GM12878 (cell line): ENCODE results near the gene ACSF2.
A peak's percentile ranks its signal among the peaks of the same experiment; 100 is the strongest.

Experiments used
- BACH1 ChIP-seq: fragments of 450-650 bp; IDR thresholded peaks from 2 replicates; pipeline ENCODE4 v1.6.1; 2017; ENCODE audit warnings: mild to moderate bottlenecking, borderline replicate concordance
- CTCF ChIP-seq, 3 experiments: IDR thresholded peaks in 2 of 3; conservative IDR thresholded peaks in 1 of 3; 2 replicates each; pipeline ENCODE4 v1.5.1; 2011; ENCODE audit warnings: low read depth in 3 of 3, low read length in 3 of 3, mild to moderate bottlenecking in 3 of 3, control low read depth in 2 of 3, moderate library complexity in 2 of 3, inconsistent platforms in 1 of 3, mixed read lengths in 1 of 3; ENCODE audit not compliant: control insufficient read depth in 2 of 3, insufficient read depth in 1 of 3; ENCODE audit errors: extremely low read depth in 1 of 3
- EGR1 ChIP-seq, 2 experiments: IDR thresholded peaks; 1 replicate in 1 of 2; 2 replicates in 1 of 2; pipeline ENCODE4 v1.6.1; 2011 to 2012; ENCODE audit warnings: low read depth in 2 of 2, low read length in 2 of 2, borderline replicate concordance in 1 of 2, mild to moderate bottlenecking in 1 of 2, moderate library complexity in 1 of 2
- EP300 ChIP-seq, 2 experiments: fragments of 150-350 bp in 1 of 2; IDR thresholded peaks; 2 replicates each; pipeline ENCODE4 v1.6.1; 2011 to 2012; ENCODE audit warnings: low read depth in 2 of 2, low read length in 2 of 2, borderline replicate concordance in 1 of 2, improper control_type of control experiment in 1 of 2, inconsistent platforms in 1 of 2; ENCODE audit not compliant: control insufficient read depth in 1 of 2
- HDAC2 ChIP-seq: fragments of 200-600 bp; sonication (generic); IDR thresholded peaks from 2 replicates; pipeline ENCODE4 v1.6.1; 2017
- SIN3A ChIP-seq: IDR thresholded peaks from 2 replicates; pipeline ENCODE4 v1.6.1; 2012; ENCODE audit warnings: low read depth, low read length, improper control_type of control experiment
- TF ChIP-seq, protein P1 (sequence below): fragments of 450-650 bp; IDR thresholded peaks from 2 replicates; pipeline ENCODE4 v1.6.1; 2017; ENCODE audit warnings: mild to moderate bottlenecking, low read depth, inconsistent platforms; ENCODE audit not compliant: poor library complexity, severe bottlenecking
- TF ChIP-seq, protein P2 (sequence below): IDR thresholded peaks from 2 replicates; pipeline ENCODE4 v1.6.1; 2011; ENCODE audit warnings: mild to moderate bottlenecking, low read depth, low read length, moderate library complexity; ENCODE audit not compliant: insufficient replicate concordance
- TF ChIP-seq, protein P3 (sequence below): IDR thresholded peaks from 2 replicates; pipeline ENCODE4 v1.6.1; 2011; ENCODE audit warnings: low read depth, mild to moderate bottlenecking, low read length, moderate library complexity, borderline replicate concordance; ENCODE audit errors: extremely low read depth
- TF ChIP-seq, protein P4 (sequence below): IDR thresholded peaks from 2 replicates; pipeline ENCODE4 v1.6.1; 2011; ENCODE audit warnings: borderline replicate concordance, low read depth, mild to moderate bottlenecking, moderate library complexity, mixed read lengths, low read length; ENCODE audit not compliant: insufficient read depth; ENCODE audit errors: extremely low read length

DNA sequence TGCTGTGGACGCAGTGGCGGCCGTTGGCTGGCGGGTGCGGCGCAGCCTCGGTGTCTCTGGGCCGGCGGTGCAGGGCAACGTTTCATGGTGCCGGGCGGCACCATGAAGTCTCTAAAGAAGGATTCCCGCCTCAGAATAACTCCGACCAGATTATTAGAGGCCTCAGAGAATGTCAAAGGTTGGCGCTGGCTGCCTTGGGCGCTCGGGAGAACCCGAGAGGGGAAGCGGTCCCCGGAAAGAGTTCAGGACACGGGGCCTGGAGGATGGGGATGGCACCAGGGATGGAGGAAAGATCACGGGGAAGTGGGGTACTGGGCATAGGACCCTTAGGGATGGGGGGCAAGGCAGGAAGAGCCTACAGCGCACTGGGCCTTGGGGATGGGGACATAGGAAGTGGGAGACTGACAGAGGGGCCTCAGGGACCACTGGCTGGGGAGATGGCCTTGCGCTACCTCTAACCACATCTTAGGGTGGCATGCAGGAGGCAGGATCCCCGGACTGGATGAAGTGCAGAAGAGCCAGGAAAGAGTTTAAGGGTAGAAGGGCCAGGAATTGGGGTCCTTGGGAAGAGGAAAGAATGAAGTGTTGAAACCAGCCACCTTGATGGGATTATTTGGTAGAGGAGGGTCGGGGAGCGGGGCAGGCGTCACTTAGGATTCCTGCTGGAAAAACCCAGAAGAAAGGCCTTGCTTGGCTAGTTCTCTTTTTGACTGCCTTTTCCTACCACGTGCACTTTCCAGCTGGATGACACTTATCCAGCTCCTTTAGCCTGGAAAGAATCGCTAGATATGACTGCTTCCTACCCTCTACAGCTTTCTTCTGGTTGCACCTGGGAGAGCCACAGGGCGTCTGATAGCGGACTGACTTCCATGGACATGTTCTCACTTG lies 82.8 kb downstream of the ACSF2 start:
- no peak for TF ChIP-seq CTCF (IDR thresholded peaks at IDR 0.05 in 2 of 3, conservative IDR thresholded peaks at IDR 0.05 in 1 of 3; ENCODE audit: control insufficient read depth in 2 of 3, extremely low read depth in 1 of 3, insufficient read depth in 1 of 3, low read depth in 3 of 3, low read length in 3 of 3)
- TF ChIP-seq, protein P1, sequence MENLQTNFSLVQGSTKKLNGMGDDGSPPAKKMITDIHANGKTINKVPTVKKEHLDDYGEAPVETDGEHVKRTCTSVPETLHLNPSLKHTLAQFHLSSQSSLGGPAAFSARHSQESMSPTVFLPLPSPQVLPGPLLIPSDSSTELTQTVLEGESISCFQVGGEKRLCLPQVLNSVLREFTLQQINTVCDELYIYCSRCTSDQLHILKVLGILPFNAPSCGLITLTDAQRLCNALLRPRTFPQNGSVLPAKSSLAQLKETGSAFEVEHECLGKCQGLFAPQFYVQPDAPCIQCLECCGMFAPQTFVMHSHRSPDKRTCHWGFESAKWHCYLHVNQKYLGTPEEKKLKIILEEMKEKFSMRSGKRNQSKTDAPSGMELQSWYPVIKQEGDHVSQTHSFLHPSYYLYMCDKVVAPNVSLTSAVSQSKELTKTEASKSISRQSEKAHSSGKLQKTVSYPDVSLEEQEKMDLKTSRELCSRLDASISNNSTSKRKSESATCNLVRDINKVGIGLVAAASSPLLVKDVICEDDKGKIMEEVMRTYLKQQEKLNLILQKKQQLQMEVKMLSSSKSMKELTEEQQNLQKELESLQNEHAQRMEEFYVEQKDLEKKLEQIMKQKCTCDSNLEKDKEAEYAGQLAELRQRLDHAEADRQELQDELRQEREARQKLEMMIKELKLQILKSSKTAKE = no peak
- TF ChIP-seq EGR1 (IDR thresholded peaks at IDR 0.05; ENCODE audit: borderline replicate concordance in 1 of 2, low read depth in 2 of 2, low read length in 2 of 2) = no peak
- TF ChIP-seq HDAC2 = no peak
- no peak for TF ChIP-seq EP300 (IDR thresholded peaks at IDR 0.05; ENCODE audit: borderline replicate concordance in 1 of 2, control insufficient read depth in 1 of 2, low read depth in 2 of 2, low read length in 2 of 2)
- no peak for TF ChIP-seq BACH1
- TF ChIP-seq, protein P2, sequence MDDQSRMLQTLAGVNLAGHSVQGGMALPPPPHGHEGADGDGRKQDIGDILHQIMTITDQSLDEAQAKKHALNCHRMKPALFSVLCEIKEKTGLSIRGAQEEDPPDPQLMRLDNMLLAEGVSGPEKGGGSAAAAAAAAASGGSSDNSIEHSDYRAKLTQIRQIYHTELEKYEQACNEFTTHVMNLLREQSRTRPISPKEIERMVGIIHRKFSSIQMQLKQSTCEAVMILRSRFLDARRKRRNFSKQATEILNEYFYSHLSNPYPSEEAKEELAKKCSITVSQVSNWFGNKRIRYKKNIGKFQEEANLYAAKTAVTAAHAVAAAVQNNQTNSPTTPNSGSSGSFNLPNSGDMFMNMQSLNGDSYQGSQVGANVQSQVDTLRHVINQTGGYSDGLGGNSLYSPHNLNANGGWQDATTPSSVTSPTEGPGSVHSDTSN = no peak
- TF ChIP-seq, protein P3, sequence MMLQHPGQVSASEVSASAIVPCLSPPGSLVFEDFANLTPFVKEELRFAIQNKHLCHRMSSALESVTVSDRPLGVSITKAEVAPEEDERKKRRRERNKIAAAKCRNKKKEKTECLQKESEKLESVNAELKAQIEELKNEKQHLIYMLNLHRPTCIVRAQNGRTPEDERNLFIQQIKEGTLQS = no peak
- TF ChIP-seq, protein P4, sequence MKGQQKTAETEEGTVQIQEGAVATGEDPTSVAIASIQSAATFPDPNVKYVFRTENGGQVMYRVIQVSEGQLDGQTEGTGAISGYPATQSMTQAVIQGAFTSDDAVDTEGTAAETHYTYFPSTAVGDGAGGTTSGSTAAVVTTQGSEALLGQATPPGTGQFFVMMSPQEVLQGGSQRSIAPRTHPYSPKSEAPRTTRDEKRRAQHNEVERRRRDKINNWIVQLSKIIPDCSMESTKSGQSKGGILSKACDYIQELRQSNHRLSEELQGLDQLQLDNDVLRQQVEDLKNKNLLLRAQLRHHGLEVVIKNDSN = no peak
- peak; percentile 19; the same call in 1 of the 2 replicates for TF ChIP-seq SIN3A
